ENCODE measurements around the gene ZBTB44. TPM values are rescaled to one million over a fixed set of nuclear protein-coding genes. Genes with fewer than 3 reads are reported as not detected.

The ZBTB44 gene
- total RNA-seq, 1 donor from 2014 or later, result 36.0 TPM

DNA sequence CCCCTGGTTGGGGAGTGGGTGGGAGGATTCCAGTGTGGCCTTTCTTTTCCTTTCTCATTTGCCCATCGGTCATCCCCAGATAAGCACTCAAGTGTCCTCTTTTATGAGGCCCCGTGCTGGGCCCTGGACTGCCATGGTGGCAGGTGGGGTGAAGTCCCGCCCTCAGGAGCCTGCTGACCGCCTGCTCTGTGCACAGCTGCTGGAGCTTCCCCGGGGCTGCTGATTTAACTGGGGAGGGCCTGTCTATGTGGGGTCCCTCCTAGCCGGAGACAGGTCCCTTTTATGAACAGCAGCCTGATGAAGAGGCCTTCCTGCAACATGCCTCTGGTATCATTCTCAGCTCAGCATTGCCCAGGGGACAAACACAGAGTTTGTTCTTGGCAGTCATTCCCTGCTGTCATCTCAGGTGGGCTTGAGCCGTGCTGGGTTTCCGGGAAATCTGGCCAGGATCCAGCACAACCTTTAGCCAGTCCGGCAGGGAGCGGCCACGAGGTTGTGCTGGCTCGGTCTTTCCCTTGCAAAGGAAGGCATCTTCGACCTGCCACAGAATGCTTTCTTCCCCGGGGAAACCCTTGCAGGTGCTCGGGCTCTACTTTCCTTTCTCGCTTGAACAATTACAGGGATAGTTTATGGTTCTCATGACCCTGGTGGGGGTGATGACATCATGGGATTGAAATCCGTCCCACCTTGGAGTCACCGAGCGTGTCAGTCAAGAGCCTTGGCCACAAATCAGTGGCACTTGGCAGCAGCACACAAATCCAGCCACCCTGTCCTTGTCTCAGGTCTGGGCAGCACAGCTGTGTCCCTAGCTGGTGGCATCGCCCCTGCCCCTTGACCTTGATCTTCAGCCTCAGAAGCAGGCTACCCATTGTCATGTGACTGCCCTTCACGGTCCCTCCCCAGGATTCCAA is 135.1 kb downstream of the ZBTB44 start:
- no peaks in the 10 kb centered on the region for H3K36me3 Mint-ChIP-seq (ENCODE audit: low read depth)
- peaks cover 7% of the 10 kb centered on the region for H3K9me3 Mint-ChIP-seq
- H3K4me3 Mint-ChIP-seq (ENCODE audit: low read depth), result no peak overlapping the region
- intact Hi-C loops (cut with micrococcal nuclease), result no loop called here
- no peak for DNase-seq (ENCODE audit: low spot score)
- H3K27ac Mint-ChIP-seq, result no peak overlapping the region
- H3K4me1 Mint-ChIP-seq (ENCODE audit: low read depth), result no peaks in the 10 kb centered on the region
- peaks cover 5% of the 10 kb centered on the region for H3K27me3 Mint-ChIP-seq (ENCODE audit: low read depth)

- Mint-ChIP-seq H3K4me1 (ENCODE audit: low read depth) (no peaks in the 10 kb centered on the region), H3K27ac (no peak overlapping the region), H3K36me3 (ENCODE audit: low read depth) (no peaks in the 10 kb centered on the region), H3K4me3 (ENCODE audit: low read depth) (no peak overlapping the region), H3K9me3 (peaks cover 9% of the 10 kb centered on the region), H3K27me3 (ENCODE audit: low read depth) (peaks cover 5% of the 10 kb centered on the region)
- intact Hi-C loops (cut with micrococcal nuclease), result no loop called here
- no peak for DNase-seq (ENCODE audit: low spot score)
These were observed 136.0 kb downstream of the ZBTB44 start for GRCh38 chr11:130178441-130179339.

GRCh38 chr11:130177782-130178181 is 136.9 kb downstream of the ZBTB44 start:
- no peaks in the 10 kb centered on the region for H3K4me1 Mint-ChIP-seq (ENCODE audit: low read depth)
- H3K4me3 Mint-ChIP-seq (ENCODE audit: low read depth), result no peak overlapping the region
- peaks cover 9% of the 10 kb centered on the region for H3K9me3 Mint-ChIP-seq
- DNase-seq (ENCODE audit: low spot score), result no peak
- intact Hi-C loops (cut with micrococcal nuclease), result no loop called here
- no peaks in the 10 kb centered on the region for H3K36me3 Mint-ChIP-seq (ENCODE audit: low read depth)
- H3K27me3 Mint-ChIP-seq (ENCODE audit: low read depth), result peaks cover 5% of the 10 kb centered on the region
- no peak overlapping the region for H3K27ac Mint-ChIP-seq

Other genes starting within 250 kb of the ZBTB44 start
- 54.6 and 57.2 TPM in 2 replicates for gene APLP2, start 245.0 kb downstream of the ZBTB44 start, total RNA-seq
- gene ST14, start 155.1 kb downstream of the ZBTB44 start, total RNA-seq, result 0.09 and 0.14 TPM in 2 replicates
- not detected in 2 replicates for gene ADAMTS8, start 113.7 kb upstream of the ZBTB44 start, total RNA-seq
- not detected in 2 replicates for gene ADAMTS15, start 133.7 kb upstream of the ZBTB44 start, total RNA-seq

All from activated T-helper 2 cell treated with anti-CD3 and anti-CD28 coated beads, Interferon-gamma antibody, Interleukin-2, Interleukin-4, amounts not matched to agents 10 μg/mL and 5 μg/mL and 100 μg/mL, durations not matched to agents 14 hours and 24 hours and 36 hours (primary cell).